OCI-LY3 (cell line): Measurements from ENCODE around the gene ZNF512.

Experiments used
- CTCF ChIP-seq: fragments of 200-600, 300-600 bp; sonication (generic); IDR thresholded peaks from 2 replicates; pipeline ENCODE4 v1.5.1; 2014; ENCODE audit warnings: antibody characterized with exemption, low read length, low read depth
- EZH2phosphoT487 ChIP-seq: fragments of 200-600 bp; shearing (Covaris generic); IDR thresholded peaks from 2 replicates; pipeline ENCODE4 v1.6.1; 2018; ENCODE audit warnings: antibody characterized with exemption, mixed run types, low read depth

- TF ChIP-seq CTCF: no peak
- no peak for TF ChIP-seq EZH2phosphoT487
Measured at GRCh38 chr2:27647289-27647688, 64.4 kb downstream of the ZNF512 start.
